Esophagus muscularis mucosa (tissue), 4 donors: ENCODE results near the gene CORIN. TPM values are rescaled to one million over a fixed set of nuclear protein-coding genes. Genes with fewer than 3 reads are reported as not detected.

Source experiments
- DNase-seq: peaks from one replicate; pipeline ENCODE4 v3.0.0-alpha.2; 2017; ENCODE audit errors: extremely low spot score
- H3K27ac ChIP-seq, 4 donors: fragments of 200-600 bp; sonication (generic); replicated peaks in 1 of 4; 1 replicate in 3 of 4; 2 replicates in 1 of 4; pipeline ENCODE4 v1.5.1; 2016 to 2019; ENCODE audit warnings: mild to moderate bottlenecking in 1 of 4
- H3K27me3 ChIP-seq, 4 donors: fragments of 200-600 bp; sonication (generic); one replicate each; pipeline versions ENCODE4 v1.5.1 to v1.6.0; 2016 to 2019
- H3K36me3 ChIP-seq, 4 donors: fragments of 200-600 bp; sonication (generic); one replicate each; pipeline ENCODE4 v1.5.1; 2016 to 2019
- H3K4me1 ChIP-seq, 4 donors: fragments of 200-600 bp; sonication (generic); one replicate each; pipeline ENCODE4 v1.5.1; 2016 to 2019
- H3K4me3 ChIP-seq, 4 donors: fragments of 200-600 bp; sonication (generic); 1 replicate in 2 of 4; 2 replicates in 2 of 4; pipeline ENCODE4 v1.5.1; 2016 to 2019; ENCODE audit warnings: mild to moderate bottlenecking in 4 of 4, moderate library complexity in 1 of 4
- H3K9me3 ChIP-seq, 4 donors: fragments of 200-600 bp; sonication (generic); 1 replicate in 3 of 4; 2 replicates in 1 of 4; pipeline ENCODE4 v1.5.1; 2016 to 2019
- EP300 ChIP-seq: sonication (generic); formaldehyde crosslinking; IDR thresholded peaks from one replicate; pipeline ENCODE4 v1.6.1; 2017; ENCODE audit warnings: antibody characterized with exemption
- POLR2A ChIP-seq: fragments of 450-650 bp; IDR thresholded peaks from one replicate; pipeline ENCODE4 v1.6.1; 2017; ENCODE audit warnings: antibody characterized with exemption, moderate library complexity, mild to moderate bottlenecking, low read depth
- POLR2AphosphoS5 ChIP-seq, 2 donors: sonication (generic); formaldehyde crosslinking; IDR thresholded peaks; one replicate each; pipeline ENCODE4 v1.6.1; 2017; ENCODE audit warnings: antibody characterized with exemption in 2 of 2
- WGBS: methylation state at CpG from one replicate; pipeline ENCODE4 v1.1.5; 2018; 5-methylcytosine and 5-hydroxymethylcytosine counted together
- intact Hi-C: fragments of 100-400 bp; cut with DNase I; formaldehyde crosslinking; loops from one replicate; pipeline ENCODE4 v1.15.1; 2023
- total RNA-seq, 4 donors: library from RNA; depleted of rRNA; stranded (reverse); fragments of >200 nt; gene quantifications; one replicate each; pipeline versions ENCODE4 v1.1.0 to v1.2.1, GENCODE V29; 2016
- TF ChIP-seq, protein P1 (sequence below), 3 experiments: fragments of 200-600 bp in 2 of 3; fragments of 450-650 bp in 1 of 3; sonication (generic) in 2 of 3; IDR thresholded peaks; one replicate each; pipeline ENCODE4 v1.5.1; 2017 to 2019; ENCODE audit warnings: antibody characterized with exemption in 3 of 3, mild to moderate bottlenecking in 2 of 3, moderate library complexity in 1 of 3

The CORIN gene
- total RNA-seq, 4 donors from 2014 or later: 1.2 to 4.8 (median 2.8) TPM

DNA sequence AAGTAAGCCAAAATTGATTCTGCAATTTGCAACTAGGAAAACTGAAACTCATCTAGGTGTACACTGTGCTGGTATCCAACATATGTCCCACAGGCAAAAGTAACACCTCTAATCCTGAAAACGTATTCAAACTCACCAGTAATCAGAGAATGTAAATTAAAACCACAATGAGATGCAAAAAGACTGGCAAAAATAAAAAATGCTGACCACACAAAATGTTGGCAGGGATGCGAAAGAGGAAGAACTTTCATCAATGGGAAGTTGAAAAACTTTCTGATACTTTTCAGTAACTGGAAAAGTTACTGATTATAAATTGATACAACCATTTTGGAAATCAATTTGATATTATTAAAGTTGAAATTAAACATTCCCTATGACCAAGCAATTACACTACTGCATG lies 20.1 kb upstream of the CORIN start:
- Histone ChIP-seq H3K27me3 (no peaks in the 10 kb centered on the region), H3K9me3 (no peaks in the 10 kb centered on the region), H3K27ac (no peak overlapping the region), H3K36me3 (peaks cover 0 to 15% (median 7%) of the 10 kb centered on the region in 4 donors), H3K4me3 (no peak overlapping the region), H3K4me1 (peaks cover 0 to 16% (median 1%) of the 10 kb centered on the region in 4 donors)
- no peak for TF ChIP-seq POLR2A
- TF ChIP-seq POLR2AphosphoS5 (IDR thresholded peaks at IDR 0.05): no peak
- TF ChIP-seq, protein P1, sequence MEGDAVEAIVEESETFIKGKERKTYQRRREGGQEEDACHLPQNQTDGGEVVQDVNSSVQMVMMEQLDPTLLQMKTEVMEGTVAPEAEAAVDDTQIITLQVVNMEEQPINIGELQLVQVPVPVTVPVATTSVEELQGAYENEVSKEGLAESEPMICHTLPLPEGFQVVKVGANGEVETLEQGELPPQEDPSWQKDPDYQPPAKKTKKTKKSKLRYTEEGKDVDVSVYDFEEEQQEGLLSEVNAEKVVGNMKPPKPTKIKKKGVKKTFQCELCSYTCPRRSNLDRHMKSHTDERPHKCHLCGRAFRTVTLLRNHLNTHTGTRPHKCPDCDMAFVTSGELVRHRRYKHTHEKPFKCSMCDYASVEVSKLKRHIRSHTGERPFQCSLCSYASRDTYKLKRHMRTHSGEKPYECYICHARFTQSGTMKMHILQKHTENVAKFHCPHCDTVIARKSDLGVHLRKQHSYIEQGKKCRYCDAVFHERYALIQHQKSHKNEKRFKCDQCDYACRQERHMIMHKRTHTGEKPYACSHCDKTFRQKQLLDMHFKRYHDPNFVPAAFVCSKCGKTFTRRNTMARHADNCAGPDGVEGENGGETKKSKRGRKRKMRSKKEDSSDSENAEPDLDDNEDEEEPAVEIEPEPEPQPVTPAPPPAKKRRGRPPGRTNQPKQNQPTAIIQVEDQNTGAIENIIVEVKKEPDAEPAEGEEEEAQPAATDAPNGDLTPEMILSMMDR (IDR thresholded peaks at IDR 0.05): no peak
- TF ChIP-seq EP300: no peak
- intact Hi-C loops: no loop called here
- WGBS: 89% methylated on average over 2 of the region's 2 CpGs
- no peak for DNase-seq

DNA sequence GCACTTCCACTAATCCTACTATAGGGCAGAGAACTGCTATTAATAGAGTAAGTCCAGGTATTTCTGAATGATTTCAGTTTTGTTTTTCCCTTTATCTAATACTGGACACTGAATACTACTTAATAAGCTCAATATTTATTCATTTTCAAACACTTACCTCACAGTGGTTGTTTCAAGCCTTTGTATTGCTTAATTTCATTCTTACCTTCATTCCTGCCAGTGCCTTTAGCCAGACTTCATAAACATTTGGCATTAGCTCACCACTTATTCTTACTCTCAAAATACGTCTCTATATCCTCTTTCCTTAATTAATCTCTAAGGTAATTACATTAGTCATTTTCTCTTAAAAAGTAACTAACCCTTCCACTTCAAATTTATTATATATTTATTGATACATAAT lies 18.8 kb upstream of the CORIN start:
- Histone ChIP-seq H3K27me3 (no peaks in the 10 kb centered on the region), H3K4me1 (peaks cover 7 to 24% (median 8%) of the 10 kb centered on the region in 4 donors), H3K4me3 (no peak overlapping the region), H3K27ac (no peak overlapping the region), H3K36me3 (peaks cover 0 to 9% (median 0%) of the 10 kb centered on the region in 4 donors), H3K9me3 (no peaks in the 10 kb centered on the region)
- TF ChIP-seq EP300: no peak
- TF ChIP-seq POLR2AphosphoS5 (IDR thresholded peaks at IDR 0.05): no peak
- no peak for TF ChIP-seq POLR2A
- TF ChIP-seq, protein P1 (IDR thresholded peaks at IDR 0.05): no peak
- intact Hi-C loops: no loop called here
- no peak for DNase-seq
- WGBS: 56% methylated on average over 1 of the region's 1 CpG

DNA sequence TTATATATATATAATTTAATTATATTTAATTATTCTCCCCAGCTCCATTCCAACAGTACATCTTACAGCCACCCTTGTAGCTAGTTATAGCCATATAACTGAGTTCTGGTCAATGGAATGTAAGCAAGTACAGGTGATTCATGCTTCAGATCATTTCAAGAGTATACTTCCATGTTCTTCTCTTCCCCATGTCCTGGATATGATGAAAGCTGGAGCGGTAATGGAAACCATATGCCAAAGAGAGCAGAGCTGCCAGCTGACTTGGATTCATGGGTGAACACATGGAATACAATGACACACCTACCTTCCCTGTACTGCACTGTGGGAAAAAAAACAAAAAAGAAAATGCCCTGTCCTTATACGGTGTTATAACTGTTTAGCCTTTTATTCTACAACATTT lies 17.5 kb upstream of the CORIN start:
- Histone ChIP-seq H3K4me3 (no peak overlapping the region), H3K9me3 (no peaks in the 10 kb centered on the region), H3K36me3 (peaks cover 0 to 15% (median 5%) of the 10 kb centered on the region in 4 donors), H3K4me1 (peaks cover 7 to 29% (median 8%) of the 10 kb centered on the region in 4 donors), H3K27ac (no peak overlapping the region), H3K27me3 (no peaks in the 10 kb centered on the region)
- intact Hi-C loops: no loop called here
- 98% methylated on average over 2 of the region's 2 CpGs for WGBS
- no peak for TF ChIP-seq POLR2AphosphoS5 (IDR thresholded peaks at IDR 0.05)
- TF ChIP-seq EP300: no peak
- TF ChIP-seq, protein P1 (IDR thresholded peaks at IDR 0.05): no peak
- TF ChIP-seq POLR2A: no peak
- DNase-seq: no peak

DNA sequence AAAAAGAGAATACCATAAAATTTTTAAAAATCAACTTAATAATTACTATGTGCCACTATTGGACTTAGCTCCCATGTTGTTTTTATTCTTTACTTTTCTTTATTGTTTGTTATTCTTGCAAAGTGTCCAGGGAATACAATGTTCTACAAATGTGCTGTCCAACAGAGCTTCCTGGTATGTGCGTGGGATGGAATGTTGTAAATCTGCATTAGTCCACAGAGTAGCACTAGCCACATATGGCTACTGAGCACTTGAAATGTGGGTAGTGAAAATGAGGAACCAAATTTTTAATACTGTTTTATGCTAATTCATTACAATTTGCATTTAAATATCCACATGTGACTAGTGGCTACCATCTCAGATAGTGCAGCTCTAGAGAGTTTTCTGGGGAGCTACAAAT lies 14.3 kb upstream of the CORIN start:
- no peak overlapping the region for H3K4me3 ChIP-seq
- H3K9me3 ChIP-seq: no peaks in the 10 kb centered on the region
- intact Hi-C loops: no loop called here
- peak overlapping the region in 1 of 4 donors; percentile 21 for H3K27ac ChIP-seq
- peaks cover 7 to 29% (median 8%) of the 10 kb centered on the region in 4 donors for H3K4me1 ChIP-seq
- no peaks in the 10 kb centered on the region for H3K27me3 ChIP-seq
- TF ChIP-seq EP300: no peak
- TF ChIP-seq POLR2A: no peak
- TF ChIP-seq, protein P1 (IDR thresholded peaks at IDR 0.05): no peak
- no peak for TF ChIP-seq POLR2AphosphoS5 (IDR thresholded peaks at IDR 0.05)
- no peak for DNase-seq
- H3K36me3 ChIP-seq: peaks cover 0 to 24% (median 5%) of the 10 kb centered on the region in 4 donors
- WGBS: 43% methylated on average over 1 of the region's 1 CpG

DNA sequence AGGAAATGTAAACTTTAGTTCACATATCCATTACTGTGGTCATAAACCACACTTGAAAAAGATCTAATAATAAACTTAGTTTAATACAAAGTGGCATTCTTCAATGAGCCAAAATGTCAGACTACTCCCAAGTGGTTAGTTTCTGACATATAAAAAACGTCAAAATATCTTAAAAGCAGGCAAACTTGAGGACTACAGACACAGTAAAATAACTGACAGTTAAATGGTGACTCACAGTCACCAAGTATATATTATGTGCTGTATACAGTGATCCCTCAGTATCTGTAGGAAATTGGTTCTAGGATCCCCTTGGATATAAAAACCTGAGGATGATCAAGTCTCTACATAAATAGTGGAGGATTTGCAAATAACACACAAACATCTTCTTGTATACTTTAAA lies 11.6 kb upstream of the CORIN start:
- H3K9me3 ChIP-seq: no peaks in the 10 kb centered on the region
- 57% methylated on average over 1 of the region's 1 CpG for WGBS
- no peaks in the 10 kb centered on the region for H3K27me3 ChIP-seq
- H3K27ac ChIP-seq: no peak overlapping the region
- no peak for TF ChIP-seq POLR2AphosphoS5 (IDR thresholded peaks at IDR 0.05)
- TF ChIP-seq EP300: no peak
- TF ChIP-seq, protein P1 (IDR thresholded peaks at IDR 0.05): no peak
- no peak for TF ChIP-seq POLR2A
- no peak overlapping the region for H3K4me3 ChIP-seq
- DNase-seq: no peak
- peaks cover 7 to 20% (median 8%) of the 10 kb centered on the region in 4 donors for H3K4me1 ChIP-seq
- H3K36me3 ChIP-seq: peaks cover 0 to 31% (median 7%) of the 10 kb centered on the region in 4 donors
- intact Hi-C loops: no loop called here
